OCI-M1 (cell line): ENCODE results near the gene TMC7.
"Not testable (repeated sequence)": the region's sequence is repeated elsewhere in the genome, so short reads cannot be mapped to it uniquely, and the experiment has no call there.

Experiments used
- DNase-seq: peaks from one replicate; lab custom pipeline; 2025; lab: John Stamatoyannopoulos, UW

The TMC7 gene

GRCh38 chr16:18984435-18985005 is 786 bp downstream of the TMC7 start:
- no peak for DNase-seq

- not testable (repeated sequence) for DNase-seq
Observed at GRCh38 chr16:18985256-18985655, 1.5 kb downstream of the TMC7 start.

GRCh38 chr16:18991731-18992130 is 8.0 kb downstream of the TMC7 start:
- DNase-seq: not testable (repeated sequence)

GRCh38 chr16:18993531-18993930 is 9.8 kb downstream of the TMC7 start:
- DNase-seq: not testable (repeated sequence)

- not testable (repeated sequence) for DNase-seq
Observed at GRCh38 chr16:18994181-18994580, 10.4 kb downstream of the TMC7 start.

GRCh38 chr16:18995406-18995805 is 11.7 kb downstream of the TMC7 start:
- not testable (repeated sequence) for DNase-seq

- DNase-seq: not testable (repeated sequence)
Observed at GRCh38 chr16:18996536-18996935, 12.8 kb downstream of the TMC7 start.

- not testable (repeated sequence) for DNase-seq
Observed at GRCh38 chr16:18997001-18997400, 13.3 kb downstream of the TMC7 start.

GRCh38 chr16:18999045-18999393 is 15.3 kb downstream of the TMC7 start:
- DNase-seq: no peak

- DNase-seq: no peak
Observed at GRCh38 chr16:19001788-19002187, 18.1 kb downstream of the TMC7 start.

- DNase-seq: no peak
Observed at GRCh38 chr16:19003935-19004334, 20.2 kb downstream of the TMC7 start.

- DNase-seq: no peak
Observed at GRCh38 chr16:19005561-19006445, 22.1 kb downstream of the TMC7 start.

- no peak for DNase-seq
Observed at GRCh38 chr16:19006446-19007315, 22.9 kb downstream of the TMC7 start.

GRCh38 chr16:19008245-19009169 is 24.8 kb downstream of the TMC7 start:
- peak; percentile 80 for DNase-seq

- DNase-seq: no peak
Observed at GRCh38 chr16:19011169-19011731, 27.5 kb downstream of the TMC7 start.

- peak; percentile 43 for DNase-seq
Observed at GRCh38 chr16:19014461-19014860, 30.7 kb downstream of the TMC7 start.

GRCh38 chr16:19017179-19017578 is 33.4 kb downstream of the TMC7 start:
- no peak for DNase-seq

- no peak for DNase-seq
Observed at GRCh38 chr16:19020689-19021088, 37.0 kb downstream of the TMC7 start.

GRCh38 chr16:19021747-19022146 is 38.0 kb downstream of the TMC7 start:
- no peak for DNase-seq

GRCh38 chr16:19027416-19027815 is 43.7 kb downstream of the TMC7 start:
- no peak for DNase-seq

GRCh38 chr16:19029980-19030379 is 46.2 kb downstream of the TMC7 start:
- no peak for DNase-seq
